Right forelimb (tissue), 1 donor: ENCODE measurements around the gene ITPR2.

Source experiments
- DNase-seq: peaks from one replicate; pipeline ENCODE4 v3.0.0-alpha.2; 2018

Gene ITPR2

DNA sequence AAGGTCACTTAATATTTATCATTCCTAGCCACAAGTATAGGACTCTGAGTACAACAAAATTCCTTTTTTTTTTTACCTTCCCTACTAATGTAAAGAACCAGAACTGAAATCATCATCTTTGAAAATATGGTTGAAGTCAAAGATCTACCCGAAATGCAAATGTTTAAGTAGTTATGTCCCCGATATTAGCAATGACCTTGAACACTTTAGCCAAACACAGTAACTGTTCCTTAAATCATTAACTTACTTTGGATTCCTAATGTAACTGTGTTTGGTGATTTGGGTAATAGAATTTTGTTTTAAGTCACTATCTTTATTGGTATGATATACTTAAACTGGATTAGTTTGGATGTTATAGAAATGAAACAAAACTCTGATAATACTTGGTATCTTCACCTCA is 14.4 kb downstream of the ITPR2 start:
- DNase-seq: no peak

GRCh38 chr12:26818201-26818600 is 14.8 kb downstream of the ITPR2 start:
- DNase-seq: no peak

DNA sequence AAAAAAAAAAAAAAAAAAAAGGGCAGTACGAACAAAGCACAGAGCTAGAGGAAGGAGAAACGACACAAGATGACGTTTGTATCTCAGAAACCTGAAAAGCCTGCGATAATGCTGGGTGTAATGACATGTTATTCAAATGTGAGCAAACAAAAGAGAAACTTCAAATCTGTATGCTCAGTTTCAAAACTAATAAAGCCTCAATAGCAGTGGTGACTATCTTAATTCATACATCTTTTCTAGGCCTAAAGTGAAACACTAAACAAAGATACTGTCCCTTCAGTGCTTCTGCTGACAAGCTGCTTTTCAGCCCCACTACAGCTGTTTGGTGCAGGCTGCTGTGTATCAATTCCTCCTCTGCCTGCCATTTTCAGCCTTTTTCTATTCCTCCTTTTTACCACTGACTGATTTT is 15.8 kb downstream of the ITPR2 start:
- no peak for DNase-seq

DNA sequence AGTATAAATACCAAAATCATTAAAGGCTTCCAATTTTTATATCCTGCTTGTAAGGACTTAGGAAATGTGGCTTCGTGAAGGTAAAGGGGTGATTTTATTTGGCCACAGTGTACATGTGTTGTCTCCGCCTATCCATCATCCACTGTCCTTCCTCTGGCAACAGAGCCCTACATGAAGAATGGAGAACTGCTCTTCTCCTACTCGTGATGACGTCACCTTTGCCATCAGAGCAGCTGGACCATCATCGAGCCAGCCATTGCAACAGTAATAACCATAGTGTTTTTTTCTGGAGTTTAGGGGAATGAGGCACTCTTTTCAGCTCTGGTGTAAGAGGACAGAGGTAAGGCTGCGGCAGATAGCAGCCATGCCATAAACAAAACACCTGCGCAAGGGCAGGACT is 19.2 kb downstream of the ITPR2 start:
- DNase-seq: no peak

DNA sequence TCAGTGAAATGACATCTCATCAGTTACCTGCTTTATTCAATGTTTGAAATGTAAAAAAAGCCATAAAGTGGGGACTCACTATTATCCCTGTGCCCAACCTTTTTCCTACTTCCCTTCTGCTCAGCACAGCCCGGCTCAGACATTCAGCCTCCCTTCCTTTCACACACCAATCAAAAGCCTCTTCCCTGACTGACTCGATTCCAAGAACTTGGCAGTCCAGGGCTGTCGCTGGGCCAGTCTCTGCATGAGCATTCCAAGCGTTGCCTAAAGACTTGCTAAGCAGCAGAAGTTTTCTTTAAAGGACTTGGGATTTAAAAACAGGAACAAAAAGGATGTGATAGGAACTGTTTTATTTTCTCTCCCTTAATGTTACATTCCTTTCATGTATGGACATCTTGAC is 22.7 kb downstream of the ITPR2 start:
- DNase-seq: peak; percentile 70

DNA sequence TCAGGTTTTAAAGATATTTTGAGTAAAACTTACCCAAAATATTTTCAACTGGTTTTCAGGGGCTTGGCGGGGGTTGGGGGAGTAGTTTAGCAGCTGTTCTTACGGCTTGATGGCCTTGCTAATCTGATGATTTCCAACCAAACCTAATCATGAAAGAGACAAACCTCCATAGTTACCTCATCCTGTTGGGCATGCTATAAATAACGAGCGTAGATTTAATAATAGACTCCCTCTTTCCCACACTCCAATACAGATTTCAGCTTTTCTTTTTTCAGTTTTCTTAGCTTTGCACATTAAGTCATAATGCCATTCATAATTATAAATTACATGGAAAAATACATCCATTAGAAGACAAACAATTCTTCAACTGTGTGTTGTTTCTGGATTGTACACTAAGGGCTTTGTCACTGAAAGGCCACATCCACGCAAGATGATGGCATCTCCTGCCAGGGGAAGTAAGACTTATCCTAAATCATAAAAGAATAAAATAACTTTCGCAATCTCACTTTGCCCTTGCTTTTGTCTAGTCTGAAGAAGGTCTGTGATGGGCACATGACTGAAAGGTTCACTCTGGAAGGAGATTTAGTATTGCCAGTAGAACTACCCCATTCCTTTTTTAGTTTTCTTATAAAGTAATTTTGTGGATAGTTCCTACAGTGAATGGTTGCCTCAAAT is 23.2 kb downstream of the ITPR2 start:
- DNase-seq: no peak

GRCh38 chr12:26808766-26809476 is 24.1 kb downstream of the ITPR2 start:
- DNase-seq: no peak

- no peak for DNase-seq
Observed at GRCh38 chr12:26807292-26807691, 25.7 kb downstream of the ITPR2 start.

DNA sequence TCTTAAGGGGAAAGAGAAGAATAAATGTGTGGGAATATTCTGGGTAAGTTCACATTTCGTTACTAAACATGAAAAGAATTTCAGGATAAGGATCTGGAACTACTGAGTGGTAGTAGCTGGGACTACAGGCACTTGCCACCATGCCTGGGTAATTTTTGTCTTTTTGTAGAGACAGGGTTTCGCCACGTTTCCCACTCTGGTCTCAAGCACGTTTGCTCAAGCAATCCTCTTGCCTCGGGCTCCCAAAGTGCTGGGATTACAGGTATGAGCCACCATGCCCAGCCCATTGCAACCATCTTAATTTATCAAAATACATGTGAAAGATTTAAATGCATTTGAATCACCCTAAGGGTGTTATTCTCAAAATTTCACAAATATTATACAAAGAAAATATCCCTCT is 26.4 kb downstream of the ITPR2 start:
- DNase-seq: no peak

DNA sequence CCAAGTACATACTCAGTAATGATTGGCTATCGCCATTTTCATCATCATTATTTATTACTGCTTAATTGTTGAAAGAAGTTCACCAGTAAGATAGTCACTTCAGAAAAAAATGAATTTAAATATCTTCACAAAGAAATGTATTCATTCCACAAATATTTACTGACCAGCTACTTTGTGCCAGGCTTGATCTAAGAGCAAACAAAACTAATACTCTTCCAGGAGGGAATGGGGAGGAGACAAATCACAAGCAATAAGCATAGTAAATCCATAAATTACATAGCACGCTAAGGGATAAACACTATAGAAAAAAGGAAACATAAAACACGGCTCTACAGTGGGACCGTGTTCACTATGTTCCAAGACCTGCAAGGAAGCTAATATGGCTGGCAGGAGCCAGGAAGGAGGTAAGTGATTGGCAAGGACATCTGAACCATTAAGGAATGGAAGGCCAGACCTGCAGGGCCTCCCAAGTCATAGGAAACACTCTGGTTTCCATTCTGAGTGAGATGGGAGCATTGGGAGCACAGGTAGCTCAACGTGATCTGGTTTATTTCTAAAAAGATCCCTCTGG is 27.5 kb downstream of the ITPR2 start:
- DNase-seq: no peak

DNA sequence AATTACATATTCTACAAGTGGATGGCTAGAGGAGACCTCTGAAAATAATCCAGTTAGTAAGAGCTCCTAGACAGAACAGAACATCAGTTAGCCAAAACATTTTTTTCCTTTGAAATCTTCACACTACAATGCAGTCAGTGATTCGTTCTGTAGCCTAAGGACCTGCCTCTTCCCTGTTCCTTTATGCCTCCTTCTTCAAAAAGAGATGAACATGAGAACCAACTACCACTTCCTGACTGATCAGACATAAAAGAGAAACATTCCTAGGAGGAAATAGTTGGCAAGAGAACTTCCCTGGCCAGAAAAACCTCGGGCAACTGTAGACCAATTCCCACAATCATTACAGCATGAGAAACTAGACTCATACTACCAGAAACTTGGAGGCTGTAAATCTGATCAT is 29.4 kb downstream of the ITPR2 start:
- no peak for DNase-seq

- DNase-seq: no peak
Observed at GRCh38 chr12:26801486-26801885, 31.5 kb downstream of the ITPR2 start.

DNA sequence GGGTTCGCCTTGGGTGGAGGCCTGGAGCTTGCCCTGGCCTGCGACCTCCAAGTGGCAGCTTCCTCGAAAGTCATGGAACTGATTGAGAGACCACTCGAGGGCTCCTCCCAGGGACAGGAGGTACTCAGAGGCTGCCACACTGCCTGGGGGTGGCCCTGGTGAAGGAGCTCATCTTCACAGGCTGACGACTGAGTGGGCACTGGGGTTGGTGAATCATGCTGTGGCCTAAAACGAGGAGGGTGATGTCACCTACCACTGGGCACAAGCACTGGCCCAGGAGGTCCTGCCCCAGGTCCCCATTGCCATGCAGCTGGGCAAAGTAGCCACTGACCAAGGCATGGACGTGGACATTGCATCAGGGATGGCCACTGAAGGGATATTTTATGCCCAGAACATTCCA is 32.1 kb downstream of the ITPR2 start:
- DNase-seq: no peak

DNA sequence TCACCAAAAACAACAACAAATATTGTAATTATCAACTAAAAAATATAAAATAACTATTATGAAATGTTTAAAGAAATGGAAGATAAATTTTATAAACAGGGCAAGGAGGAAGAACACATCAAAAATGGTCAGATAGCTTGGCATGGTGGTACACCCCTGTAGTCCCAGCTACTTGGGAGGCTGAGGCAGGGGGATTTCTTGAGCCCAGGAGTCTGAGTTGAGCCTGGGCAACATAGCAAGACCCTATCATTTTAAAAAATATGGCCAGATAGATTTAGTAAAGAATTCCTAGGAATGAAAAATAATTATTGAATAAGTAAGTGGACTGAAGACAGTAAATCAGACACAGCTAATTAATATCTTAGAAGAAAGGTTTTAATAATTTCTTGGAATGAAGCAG is 32.6 kb downstream of the ITPR2 start:
- no peak for DNase-seq

DNA sequence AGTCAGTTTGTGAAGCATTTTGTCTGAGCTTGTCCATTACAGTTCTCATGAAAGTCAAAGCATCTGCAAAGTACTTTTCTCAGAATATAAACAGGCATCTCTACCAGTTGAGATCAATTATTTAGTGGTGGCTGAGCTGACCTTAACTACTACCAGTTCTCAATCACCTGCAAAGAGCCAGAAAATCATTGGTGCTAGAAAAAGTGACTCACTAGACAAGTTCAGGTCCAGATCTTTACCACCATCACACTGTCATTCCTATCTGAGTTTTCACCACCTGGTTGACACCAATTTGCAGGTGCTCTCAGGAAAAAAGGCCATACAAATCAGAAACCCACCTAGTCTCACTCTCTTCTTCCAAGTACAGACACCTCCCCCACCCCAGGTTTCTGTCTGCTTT is 33.3 kb downstream of the ITPR2 start:
- DNase-seq: no peak

GRCh38 chr12:26798640-26799039 is 34.4 kb downstream of the ITPR2 start:
- DNase-seq: no peak

GRCh38 chr12:26798023-26798422 is 35.0 kb downstream of the ITPR2 start:
- no peak for DNase-seq

DNA sequence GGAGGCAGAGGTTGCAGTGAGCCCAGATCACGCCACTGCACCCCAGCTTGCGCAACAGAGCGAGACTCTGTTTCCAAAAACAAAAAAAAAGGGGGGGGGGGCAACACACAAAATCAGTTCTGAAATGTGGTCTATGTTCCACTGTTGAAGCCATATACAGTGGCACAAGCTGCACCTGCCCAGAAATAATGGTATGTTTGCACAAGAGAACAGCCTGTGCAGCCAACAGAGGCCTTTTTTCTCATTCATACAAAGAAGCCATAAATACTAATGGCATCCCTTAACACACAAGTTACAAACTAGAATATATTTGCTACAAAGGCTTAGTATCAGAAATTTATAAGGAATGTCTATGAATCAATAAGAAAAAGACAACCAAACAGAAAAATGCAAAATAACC is 37.1 kb downstream of the ITPR2 start:
- no peak for DNase-seq

GRCh38 chr12:26791301-26791791 is 41.6 kb downstream of the ITPR2 start:
- no peak for DNase-seq

DNA sequence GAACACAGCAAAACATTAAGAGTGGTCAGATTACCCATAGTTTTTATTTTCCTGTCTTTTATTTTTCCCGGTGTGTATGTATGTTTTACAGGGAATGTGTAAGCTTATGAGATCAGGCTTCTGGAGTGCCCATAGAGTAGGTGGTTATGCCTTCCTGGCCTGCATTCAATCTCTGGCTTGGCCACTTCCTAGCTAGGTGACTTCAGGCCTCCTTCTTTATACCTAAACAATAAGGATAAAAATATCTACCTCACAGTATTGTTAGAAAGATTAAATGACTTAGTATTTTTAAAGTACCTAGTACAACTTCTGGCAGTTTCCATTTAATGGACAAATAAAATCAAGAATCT is 42.4 kb downstream of the ITPR2 start:
- DNase-seq: no peak

DNA sequence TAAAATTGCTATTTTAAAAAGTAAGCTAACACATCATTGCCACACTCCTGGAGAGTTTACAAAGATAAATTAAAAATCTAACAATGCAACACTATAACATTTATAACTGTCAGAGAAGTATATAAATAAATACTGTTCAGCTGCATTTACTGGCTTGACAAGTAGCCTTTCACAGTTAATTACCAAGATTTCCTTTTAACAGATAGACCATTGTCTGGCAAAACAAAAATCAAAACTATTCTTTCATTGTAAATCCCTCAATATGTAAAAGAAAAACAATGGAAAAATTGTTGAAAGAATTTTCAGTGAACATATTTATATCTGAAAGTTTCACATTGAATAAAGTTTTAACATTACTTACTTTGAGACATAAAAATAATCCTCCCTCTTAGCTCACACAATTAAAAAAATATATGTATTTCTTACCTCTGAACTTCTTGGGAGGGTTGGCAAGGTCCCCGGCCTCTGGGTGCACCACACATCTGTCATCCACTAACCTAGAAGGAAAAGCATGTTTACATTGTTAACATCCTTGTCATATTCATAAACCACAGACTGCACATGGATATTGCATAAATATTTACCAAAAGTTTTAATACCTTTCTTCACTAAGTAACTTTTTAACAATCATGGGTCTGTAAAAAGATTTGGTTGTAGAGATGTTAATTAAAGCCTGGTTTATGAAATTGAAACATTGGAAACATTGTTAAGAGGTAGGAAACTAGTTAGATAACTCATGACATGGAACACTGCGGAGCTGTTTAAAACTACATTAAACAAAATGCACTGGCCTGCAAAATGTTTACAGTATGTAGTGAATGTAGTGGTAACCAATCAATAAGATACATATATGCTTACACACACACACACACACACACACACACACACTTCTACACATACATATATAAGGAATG is 43.0 kb downstream of the ITPR2 start:
- no peak for DNase-seq

DNA sequence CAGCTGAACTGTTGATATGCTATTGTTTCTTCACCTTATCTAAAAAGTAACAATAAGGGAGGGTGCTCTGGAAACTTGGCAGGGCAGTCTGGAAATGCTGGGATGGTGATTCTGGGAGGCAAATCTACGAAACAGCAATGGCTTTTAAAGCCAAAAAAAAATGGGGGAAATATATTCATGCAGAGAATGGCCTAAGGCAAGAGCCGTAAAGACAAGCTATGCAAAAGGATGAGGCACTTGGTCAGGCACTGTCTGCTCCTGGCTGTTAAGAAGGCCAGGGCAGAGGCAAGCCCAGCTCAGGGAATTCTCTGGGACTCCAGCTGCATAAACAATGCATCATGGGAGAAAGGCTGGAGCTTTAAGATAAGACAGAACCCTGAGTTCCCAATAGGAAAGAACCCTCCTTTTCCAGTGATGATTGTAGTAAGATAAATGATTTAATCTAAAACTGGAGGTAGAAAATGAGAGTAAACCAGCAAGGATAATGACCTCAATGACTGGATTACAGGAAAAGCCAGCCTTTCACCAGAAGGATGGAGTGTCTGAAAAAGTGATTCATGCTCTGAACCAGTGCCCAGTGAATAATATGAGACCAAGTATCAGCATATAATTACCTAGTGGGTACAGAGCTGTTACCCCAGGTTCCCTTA is 46.0 kb downstream of the ITPR2 start:
- DNase-seq: no peak

DNA sequence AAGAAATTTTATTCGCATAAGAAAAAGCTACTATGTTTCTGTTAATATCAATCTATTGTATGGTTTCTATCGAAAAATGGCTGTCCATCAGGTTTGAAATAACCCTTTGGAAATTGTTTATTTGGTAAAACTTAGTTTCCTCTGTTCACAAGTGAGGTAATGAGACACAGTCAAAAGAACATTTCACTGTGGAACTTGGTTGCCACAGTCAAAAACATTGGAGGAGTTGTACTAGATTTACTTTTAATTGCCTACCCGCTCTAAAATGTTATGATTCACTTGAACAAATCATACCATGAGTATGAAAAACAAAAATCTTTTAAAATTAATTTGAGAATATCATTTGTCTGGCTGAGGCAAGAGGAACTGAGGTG is 46.5 kb downstream of the ITPR2 start:
- no peak for DNase-seq
